Measurements from ENCODE around the gene SELENON. TPM values are rescaled to one million over a fixed set of nuclear protein-coding genes. Genes with fewer than 3 reads are reported as not detected.

SELENON gene
- total and polyA plus RNA-seq, 2 donors from 2014 or later, result 69.3 to 116 TPM

DNA sequence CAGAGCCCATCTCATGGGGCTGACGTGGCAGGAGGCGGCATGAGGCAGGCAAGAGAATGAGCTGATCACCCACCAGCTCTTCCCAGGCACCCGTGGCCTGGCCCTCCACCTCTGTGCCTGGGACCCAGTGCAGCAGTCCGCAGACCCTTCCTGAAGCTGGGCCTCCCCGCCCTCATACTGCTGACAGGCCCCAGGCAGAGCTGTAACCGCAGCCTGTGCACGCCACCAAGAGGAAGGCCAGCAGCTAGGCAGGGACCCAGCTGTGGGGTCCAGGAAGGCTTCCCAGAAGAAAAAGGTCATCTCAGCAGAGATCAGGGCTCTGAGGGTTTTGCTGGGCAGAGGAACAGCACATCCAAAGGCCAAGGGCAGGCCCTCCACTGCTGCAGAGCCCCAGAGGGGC, 9.9 kb downstream of the SELENON start:
- intact Hi-C loops (cut with DNase I), result no loop called here
- FAIRE-seq, result no peak
- Histone ChIP-seq H3K4me1 (ENCODE audit: control insufficient read depth in 2 of 3, insufficient read depth in 2 of 3, low read depth in 1 of 3, low read length in 3 of 3) (peaks cover 0 to 12% (median 0%) of the 10 kb centered on the region in 3 donors), H3K36me3 (ENCODE audit: control insufficient read depth in 2 of 3, insufficient read depth in 3 of 3, low read length in 3 of 3) (peaks cover 0 to 14% (median 3%) of the 10 kb centered on the region in 3 donors), H3K27ac (ENCODE audit: low read depth in 2 of 2, low read length in 2 of 2) (no peak overlapping the region), H3K9me3 (ENCODE audit: control insufficient read depth in 2 of 3, insufficient read depth in 1 of 3, low read length in 3 of 3) (no peaks in the 10 kb centered on the region), H3K27me3 (ENCODE audit: control insufficient read depth, insufficient read depth, low read length) (no peaks in the 10 kb centered on the region), H3K9ac (ENCODE audit: low read length in 3 of 3) (no peak overlapping the region), H3K4me3 (ENCODE audit: low read length in 3 of 3) (no peak overlapping the region)
- DNase-seq, result peak in 1 of 5 donors; percentile 69
- no peak for TF ChIP-seq CTCF (IDR thresholded peaks at IDR 0.05; ENCODE audit: borderline replicate concordance, extremely low read depth, insufficient read depth)

DNA sequence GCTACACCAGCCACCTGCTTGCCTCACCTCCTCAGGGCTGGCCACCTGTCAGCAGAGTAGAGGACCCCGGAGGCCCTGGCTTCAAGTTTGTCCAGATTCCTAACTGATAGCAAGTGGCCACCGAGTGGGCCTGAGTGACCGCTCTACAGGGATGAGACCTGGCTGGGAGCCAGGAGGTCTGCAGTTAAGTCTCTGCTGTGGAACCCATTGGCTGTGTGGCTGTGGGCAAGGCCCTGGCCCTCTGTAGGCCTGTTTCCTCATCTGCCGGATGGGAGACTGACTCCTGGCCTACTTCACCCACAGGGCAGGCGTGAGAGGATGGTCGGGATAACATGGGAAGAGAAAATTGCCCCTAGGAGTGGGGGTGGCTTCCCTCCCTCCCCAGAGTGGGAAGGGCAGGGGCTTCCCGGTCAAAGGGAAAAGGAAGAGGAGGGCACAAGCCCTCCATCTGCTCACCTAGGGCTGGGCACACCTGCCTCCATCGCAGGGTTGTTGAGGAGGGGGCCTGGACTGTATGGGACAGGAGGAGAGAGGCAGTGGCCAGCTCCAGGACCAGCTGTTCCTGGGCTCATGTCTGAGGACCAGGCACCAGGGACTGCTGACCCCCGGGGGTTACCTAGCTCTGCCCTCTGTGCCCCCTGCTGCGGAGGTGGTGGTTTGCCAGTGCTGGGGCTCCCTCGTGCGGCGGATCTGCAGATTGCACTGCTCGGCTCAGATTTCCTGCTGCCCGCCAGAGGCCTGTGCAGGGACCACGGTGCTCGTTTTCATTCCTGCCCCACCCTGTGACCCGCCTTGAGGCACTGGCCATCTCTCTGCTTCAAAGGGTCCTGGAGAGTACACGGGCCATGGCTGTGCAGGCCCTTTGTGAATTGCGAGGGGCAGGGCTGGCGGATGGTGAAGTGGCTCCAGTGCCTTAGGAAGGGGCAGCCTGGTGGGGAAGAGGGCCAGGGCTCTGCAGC, 10.6 kb downstream of the SELENON start:
- Histone ChIP-seq H3K27ac (ENCODE audit: low read depth in 2 of 2, low read length in 2 of 2) (no peak overlapping the region), H3K27me3 (ENCODE audit: control insufficient read depth, insufficient read depth, low read length) (no peaks in the 10 kb centered on the region), H3K9me3 (ENCODE audit: control insufficient read depth in 2 of 3, insufficient read depth in 1 of 3, low read length in 3 of 3) (no peaks in the 10 kb centered on the region), H3K9ac (ENCODE audit: low read length in 3 of 3) (no peak overlapping the region), H3K36me3 (ENCODE audit: control insufficient read depth in 2 of 3, insufficient read depth in 3 of 3, low read length in 3 of 3) (peaks cover 0 to 11% (median 3%) of the 10 kb centered on the region in 3 donors), H3K4me3 (ENCODE audit: low read length in 3 of 3) (no peak overlapping the region), H3K4me1 (ENCODE audit: control insufficient read depth in 2 of 3, insufficient read depth in 2 of 3, low read depth in 1 of 3, low read length in 3 of 3) (peaks cover 0 to 11% (median 0%) of the 10 kb centered on the region in 3 donors)
- TF ChIP-seq CTCF (IDR thresholded peaks at IDR 0.05; ENCODE audit: borderline replicate concordance, extremely low read depth, insufficient read depth), result peak; percentile 92
- FAIRE-seq, result no peak
- DNase-seq, result peak; percentile 60 to 87 (median 66)
- intact Hi-C loops (cut with DNase I), result no loop called here

DNA sequence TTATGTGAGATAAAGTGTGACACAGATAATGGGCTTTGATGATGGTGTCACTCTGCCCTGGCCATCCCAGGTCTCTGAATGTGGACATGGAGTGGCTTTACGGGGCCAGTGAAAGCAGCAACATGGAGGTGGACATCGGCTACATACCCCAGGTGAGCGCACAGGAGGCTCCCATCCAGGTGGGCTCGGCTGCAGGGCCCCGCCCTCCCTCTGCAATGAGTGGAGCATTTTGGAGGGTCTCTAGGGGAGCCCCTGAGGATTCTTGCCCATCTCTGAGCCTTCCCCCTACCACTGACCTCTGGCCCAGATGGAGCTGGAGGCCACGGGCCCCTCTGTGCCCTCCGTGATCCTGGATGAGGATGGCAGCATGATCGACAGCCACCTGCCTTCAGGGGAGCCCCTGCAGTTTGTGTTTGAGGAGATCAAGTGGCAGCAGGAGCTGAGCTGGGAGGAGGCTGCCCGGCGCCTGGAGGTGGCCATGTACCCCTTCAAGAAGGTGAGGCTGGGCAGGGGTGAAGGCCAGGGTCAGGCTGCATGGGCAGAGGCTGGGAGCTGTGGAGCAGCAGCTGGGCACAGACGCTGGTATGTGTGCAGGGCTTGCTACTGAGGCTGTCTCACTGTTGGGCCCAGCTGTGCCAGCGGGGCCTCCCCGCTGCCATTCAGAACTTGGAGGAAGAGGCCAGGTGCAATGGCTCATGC, 11.5 kb downstream of the SELENON start:
- Histone ChIP-seq H3K4me3 (ENCODE audit: low read length in 3 of 3) (no peak overlapping the region), H3K27ac (ENCODE audit: low read depth in 2 of 2, low read length in 2 of 2) (no peak overlapping the region), H3K9ac (ENCODE audit: low read length in 3 of 3) (no peak overlapping the region), H3K9me3 (ENCODE audit: control insufficient read depth in 2 of 3, insufficient read depth in 1 of 3, low read length in 3 of 3) (no peaks in the 10 kb centered on the region), H3K4me1 (ENCODE audit: control insufficient read depth in 2 of 3, insufficient read depth in 2 of 3, low read depth in 1 of 3, low read length in 3 of 3) (peaks cover 0 to 7% (median 0%) of the 10 kb centered on the region in 3 donors), H3K27me3 (ENCODE audit: control insufficient read depth, insufficient read depth, low read length) (no peaks in the 10 kb centered on the region), H3K36me3 (ENCODE audit: control insufficient read depth in 2 of 3, insufficient read depth in 3 of 3, low read length in 3 of 3) (peaks cover 0 to 9% (median 3%) of the 10 kb centered on the region in 3 donors)
- TF ChIP-seq CTCF (IDR thresholded peaks at IDR 0.05; ENCODE audit: borderline replicate concordance, extremely low read depth, insufficient read depth), result no peak
- FAIRE-seq, result no peak
- DNase-seq, result peak in 1 of 5 donors; percentile 74
- intact Hi-C loops (cut with DNase I), result no loop called here

All from kidney (tissue), 14 donors.